HG02938 (cell line): ENCODE data around the gene FBXO47.

Source experiments
- ATAC-seq: cut with Tn5 transposase; IDR thresholded peaks from one replicate; pipeline ENCODE4 v1.9.1; 2021; ENCODE audit warnings: mild to moderate bottlenecking, moderate library complexity; ENCODE audit not compliant: unreplicated experiment

Gene FBXO47

DNA sequence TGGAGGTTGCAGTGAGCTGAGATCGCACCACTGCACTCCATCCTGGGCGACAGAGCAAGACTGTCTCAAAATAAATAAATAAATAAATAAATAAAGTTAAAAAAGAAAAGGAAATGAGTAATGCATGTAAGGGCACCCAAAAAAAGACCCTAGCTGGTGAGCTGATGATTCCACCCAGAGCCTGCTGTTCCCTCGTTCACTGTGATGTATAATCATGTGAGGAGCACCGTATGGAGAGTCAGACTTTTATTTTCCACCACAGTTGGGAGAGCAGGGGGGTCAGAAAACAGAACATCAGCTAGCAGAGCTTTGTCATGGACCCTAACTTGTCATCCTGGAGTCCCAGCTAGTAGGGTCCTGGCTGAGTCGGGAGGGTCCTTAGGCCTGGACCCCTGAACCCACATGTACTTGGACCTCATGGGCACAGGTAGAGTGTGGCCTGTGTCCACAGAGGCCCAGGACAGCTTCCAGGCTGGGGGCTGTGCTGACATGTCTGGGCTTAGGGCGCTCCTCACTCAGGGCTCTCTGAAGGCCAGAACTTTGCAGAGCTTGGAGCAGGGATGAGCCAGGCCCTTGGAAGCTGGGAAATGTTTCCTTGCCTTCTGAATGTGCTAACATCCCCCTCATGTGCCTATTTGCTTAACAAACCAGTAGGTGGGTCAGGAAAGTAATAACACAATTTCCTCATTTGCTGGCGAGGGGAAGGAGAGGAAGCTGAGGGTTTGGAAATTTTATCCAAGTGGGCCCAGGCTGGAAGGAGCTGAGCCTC is 60.6 kb downstream of the FBXO47 start:
- ATAC-seq = no peak

DNA sequence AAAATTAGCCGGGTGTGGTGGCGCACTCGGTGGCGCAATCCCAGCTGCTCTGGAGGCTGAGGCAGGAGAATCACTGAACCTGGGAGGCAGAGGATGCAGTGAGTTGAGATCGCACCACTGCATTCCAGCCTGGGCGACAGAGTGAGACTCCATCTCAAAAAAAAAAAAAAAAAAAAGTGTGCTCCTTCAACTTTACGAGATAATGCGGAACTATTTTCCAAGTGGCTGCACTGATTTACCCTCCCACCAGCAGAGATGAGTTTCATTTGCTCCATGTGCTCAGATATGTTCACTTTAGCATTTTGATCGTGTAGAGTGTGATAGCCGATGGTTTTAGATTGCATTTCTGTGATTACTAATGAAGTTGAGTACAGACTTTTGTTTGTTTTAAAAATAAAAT is 61.8 kb downstream of the FBXO47 start:
- no peak for ATAC-seq

DNA sequence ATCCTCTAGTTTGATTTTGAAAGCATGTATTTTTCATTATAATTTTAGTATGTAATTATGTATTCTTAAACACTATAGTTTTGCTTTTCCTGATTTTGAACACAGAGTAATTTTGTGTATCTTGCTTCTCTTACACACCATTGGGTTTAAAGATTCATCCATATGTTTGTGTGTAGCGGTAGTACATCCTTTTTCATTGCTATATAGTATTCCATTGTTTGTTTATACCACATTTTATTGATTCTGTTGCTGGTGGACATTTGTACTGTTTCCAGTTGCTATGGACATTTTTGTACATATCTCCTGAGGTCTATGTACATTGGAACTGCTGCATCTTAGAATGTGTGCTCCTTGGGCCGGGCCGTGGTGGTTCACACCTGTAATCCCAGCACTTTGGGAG is 62.3 kb downstream of the FBXO47 start:
- ATAC-seq = no peak

DNA sequence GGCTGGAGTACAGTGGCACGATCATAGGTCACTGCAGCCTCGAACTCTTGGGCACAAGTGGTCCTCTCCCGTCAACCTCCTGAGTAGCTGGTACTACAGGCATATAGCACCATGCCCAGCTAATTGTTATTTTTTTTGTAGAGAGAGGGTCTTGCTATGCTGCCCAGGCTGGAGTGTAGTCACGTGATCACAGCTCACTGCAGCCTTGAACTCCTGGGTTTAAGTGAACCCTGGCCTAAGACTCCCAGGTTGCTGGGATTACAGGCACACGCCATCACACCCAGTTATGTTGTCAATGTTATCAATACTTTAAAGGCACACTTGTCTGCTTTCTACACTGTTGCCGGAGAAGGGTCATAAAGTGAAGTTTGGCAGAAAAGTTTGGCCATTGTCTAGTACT is 63.8 kb downstream of the FBXO47 start:
- no peak for ATAC-seq

DNA sequence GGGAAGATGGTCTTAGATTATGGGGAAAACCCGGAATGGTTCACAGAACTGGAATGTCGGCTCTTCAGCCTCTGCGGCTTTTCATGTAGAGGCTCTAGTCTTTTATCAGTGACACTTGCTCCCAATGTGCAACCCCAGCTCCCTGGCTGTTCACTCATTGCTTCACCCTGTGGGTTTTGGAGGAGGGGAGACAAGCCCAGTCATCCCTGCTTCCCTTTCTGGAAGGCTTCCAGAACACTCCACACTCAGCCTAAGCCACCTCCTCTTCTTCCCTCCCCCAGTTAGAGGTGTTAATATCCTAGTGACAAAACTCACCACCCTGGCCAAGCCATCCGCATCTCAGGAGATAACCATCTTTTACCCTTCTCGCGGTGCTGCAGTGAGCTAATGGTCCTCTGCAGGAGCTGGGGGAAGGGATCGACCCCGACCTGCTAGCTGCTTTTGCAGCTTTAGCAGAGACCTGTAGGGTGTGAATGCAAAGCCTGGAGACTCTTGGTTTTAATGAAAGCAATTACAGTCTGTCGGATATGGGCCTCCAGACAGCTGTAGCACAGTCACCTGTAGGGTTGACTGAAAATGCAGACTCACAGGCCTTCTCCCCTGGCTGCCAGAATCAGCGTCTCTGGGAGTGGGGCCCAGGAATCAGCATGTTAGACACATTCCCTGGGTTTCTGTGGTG is 66.1 kb downstream of the FBXO47 start:
- no peak for ATAC-seq

DNA sequence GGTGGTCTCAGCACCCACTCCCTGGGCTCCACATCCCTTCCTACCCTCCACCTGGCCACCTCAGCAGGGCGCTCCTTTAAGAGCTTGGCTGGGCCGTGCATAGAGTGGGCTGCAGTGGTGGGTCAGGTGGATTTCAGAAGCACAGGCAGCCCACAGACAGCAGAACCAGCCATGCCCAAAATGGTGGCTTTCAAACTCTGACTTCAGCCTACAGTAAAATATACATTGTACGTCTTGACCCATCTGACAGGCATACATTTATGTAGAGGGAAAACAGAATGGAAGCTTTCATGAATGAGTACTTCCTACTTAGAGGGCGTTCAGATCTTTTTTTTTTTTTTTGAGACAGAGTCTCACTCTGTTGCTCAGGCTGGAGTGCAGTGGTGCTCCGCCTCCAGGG is 67.8 kb downstream of the FBXO47 start:
- no peak for ATAC-seq

DNA sequence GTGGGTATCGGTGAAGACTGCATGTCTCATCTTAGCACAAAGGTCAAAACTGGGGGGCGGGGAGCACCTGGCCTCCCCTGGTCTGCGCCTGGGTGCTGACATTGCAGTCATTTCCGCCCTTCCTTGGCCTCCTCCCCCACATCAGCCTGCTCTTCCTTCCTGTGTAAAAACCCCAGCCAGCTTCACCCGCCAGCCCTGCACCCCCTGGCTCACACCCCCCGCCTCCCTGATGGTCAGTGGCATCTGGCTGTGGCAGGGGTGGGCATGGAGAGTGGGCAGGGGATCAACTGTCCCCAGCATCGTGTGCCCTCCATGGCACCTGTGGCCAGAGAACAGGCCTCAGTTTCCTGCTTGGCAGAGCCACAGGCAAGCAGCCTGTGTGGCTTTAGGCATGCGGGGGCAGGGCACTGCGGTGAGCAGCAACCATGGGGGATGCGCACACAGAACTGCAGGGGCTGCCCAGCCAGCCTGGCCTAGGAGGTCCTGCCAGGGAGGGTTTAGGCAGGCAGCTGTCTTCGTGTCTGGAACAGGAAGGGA is 68.3 kb downstream of the FBXO47 start:
- ATAC-seq = peak; percentile 70

DNA sequence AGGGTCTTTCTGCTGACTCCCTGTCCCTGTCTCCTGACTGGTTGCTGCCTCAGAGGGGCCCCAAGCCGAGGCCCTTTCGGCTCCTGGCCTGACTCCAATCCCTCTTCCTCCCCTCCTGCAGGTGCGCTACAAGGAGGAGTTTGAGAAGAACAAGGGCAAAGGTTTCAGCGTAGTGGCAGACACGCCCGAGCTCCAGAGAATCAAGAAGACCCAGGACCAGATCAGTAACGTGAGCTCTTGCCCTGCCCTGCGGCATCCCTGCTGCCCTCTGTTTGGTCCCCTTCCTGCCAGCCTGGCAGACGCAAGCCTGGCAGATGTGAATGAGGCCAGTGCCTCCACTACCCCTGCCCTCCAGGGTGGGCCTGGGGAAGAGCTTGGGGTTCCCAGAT is 68.9 kb downstream of the FBXO47 start:
- peak; percentile 8 for ATAC-seq

DNA sequence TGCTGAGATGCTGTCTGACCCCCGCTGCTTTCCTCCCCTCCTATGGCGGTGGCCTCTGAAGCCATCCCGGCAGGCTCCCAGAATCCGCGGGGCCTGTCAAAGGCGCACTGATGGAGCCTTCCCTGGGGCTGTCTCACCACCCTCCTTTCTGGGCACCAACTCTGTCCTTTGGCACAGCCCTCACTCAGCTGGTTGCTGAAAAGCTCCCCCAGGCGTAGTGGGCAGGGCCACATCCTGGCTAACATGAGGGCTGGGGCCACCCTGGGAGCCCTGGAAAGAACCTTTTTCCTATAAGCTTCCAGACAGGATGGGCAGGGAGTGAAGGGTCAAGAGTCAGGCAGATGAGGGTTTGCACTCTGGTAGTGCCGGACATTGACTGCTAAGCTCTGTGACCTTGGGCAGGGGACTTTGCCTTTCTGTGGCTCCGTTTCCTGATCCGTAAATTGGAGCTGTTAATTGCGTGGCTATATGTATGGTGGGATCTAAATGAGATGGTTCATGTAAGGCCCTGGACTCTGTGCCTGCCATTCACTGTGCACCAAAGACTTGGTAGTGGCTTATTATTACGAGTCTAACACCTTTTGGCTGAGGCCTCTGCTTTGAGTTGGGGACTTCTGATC is 69.4 kb downstream of the FBXO47 start:
- no peak for ATAC-seq

DNA sequence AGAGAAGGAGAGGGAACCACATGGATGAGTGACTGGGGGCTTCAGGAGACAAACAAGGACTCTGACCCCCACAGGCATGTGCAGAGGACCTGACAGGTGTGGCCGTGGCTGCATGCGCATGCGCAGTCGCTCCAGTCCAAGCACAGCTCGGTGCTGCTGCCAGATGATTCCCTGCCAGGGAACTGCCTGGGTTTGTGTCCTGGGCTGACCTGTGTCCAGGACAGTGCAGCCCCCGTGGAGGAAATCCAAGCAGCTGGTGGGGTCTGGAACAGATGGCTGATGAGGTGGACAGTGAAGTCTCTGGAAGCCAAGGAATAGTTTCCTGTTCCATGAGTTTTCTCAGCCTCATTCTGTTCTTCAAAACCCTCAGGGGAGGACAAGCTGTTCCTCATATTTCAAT is 70.0 kb downstream of the FBXO47 start:
- no peak for ATAC-seq

DNA sequence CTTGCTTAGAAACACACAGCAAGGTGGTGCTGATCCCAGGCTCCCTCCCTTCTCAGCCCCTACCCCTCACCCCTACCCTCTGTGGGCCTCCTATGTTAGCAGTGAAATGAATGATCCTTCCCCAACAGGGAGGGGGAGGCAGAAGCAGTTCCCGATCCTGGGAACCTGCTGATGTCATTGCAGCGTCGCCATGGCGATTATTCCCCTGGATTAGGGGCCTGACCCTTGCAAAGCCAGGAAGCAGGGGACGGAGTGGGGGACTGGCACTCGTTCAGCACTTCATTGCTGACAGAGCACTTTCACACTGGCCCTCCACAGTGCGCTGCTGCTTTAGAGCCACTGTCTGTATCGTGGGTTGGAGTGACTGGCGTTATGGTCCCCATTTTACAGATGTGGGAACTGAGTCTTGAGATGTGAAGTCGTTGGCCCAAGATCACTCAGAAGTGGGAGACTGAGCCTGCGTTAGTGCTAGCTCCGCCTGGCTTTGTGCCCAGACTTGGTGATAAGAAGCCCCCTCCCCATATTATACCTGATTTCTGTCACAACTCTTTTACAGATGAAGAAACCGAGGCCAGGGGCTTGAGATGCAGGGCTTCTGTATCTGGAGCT is 70.8 kb downstream of the FBXO47 start:
- ATAC-seq = no peak

DNA sequence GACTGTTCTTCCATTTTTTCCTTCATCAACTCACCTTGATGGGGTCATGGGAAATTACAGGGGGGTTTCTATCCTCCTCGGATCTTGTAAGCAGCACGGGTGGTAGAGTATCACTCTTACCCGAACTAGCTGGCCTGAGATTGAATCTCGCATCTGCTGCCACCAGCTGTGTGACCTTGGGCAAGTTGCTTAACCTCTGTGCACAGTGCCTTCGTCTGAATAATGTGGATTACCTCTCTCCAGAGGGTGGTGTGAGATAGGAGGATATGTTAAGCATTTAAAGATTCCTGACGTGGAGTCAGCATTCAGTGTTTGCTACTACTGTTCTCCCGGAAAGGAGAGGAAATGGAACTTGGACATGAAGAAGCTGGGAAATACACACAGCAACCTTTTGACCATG is 72.9 kb downstream of the FBXO47 start:
- ATAC-seq = no peak

DNA sequence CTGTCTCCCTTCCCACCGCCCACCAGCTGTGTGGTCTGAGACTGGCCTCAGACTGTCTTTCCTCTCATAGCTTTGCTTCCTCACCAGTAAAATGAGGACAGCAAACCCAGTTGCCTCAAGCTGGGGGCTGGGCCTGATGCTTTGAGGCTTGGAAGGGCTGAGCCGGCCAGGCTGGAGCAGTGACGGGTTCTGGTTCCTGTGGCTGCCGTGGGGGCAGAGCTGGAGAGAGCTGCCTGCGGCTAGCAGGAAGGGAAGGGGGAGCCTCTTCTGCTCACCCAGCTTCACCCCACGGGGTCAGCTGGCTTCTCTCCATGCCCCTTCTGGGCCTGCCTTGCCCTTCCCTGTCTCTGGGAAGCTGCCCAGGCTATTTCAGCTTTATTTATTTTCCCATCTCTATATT is 73.6 kb downstream of the FBXO47 start:
- ATAC-seq = no peak

DNA sequence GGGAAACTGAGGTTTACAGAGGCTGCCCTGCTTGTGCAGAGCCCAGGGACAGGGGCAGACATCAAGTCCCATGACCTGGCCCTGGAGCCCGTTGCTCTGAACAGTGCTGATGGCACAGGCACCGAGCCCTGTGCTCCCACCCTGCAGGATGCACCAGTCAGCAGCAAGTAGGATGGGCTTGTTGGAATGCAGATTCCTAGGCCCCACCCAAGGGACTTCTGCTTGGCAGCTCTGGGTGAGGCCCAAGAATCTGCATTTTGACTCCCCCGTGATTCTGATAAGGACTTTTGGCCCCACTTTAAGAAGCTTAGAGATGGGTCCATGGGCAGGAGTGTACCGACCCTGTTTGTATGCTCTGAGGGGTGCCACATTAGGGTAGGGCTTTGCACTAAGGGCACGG is 74.1 kb downstream of the FBXO47 start:
- ATAC-seq = no peak

DNA sequence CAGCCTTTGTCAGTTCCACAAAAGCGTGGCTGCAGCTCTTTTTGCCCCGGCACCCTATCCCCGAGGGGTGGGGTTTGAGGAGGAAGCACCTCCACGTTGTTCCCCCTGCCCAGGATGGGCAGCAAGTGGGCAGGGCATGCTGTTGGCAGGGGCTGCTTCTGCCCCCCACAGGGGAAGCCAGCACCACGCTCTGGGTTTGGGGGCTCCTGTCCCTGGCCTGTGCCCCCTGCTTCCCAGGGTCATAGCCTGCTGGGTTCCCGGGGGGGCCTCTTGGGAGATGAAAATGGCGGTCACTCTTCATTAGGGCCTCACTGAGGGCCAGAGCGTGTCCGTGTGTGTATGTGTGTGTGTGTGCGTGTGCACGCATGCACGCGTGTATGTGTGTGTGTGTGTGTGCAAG is 74.6 kb downstream of the FBXO47 start:
- no peak for ATAC-seq

DNA sequence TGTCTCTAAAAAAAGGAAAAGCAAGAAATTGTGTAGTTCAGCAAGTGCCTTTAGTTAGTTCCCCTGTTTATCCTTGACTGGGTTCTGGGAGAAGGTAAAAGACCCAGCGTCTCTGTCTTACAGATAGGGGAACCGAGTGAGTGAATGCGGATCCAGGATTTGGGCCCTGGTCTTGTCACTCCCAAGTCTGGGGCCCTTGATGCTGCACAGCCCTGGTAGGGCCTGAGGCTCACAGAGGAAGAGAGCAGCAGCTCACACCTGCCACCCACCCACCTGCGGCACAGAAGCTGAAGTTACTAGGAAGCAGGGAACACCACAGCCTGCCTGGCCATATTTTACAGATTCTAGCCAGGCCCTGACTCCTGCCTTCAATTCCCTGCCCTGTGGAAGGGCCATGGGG is 75.1 kb downstream of the FBXO47 start:
- no peak for ATAC-seq

DNA sequence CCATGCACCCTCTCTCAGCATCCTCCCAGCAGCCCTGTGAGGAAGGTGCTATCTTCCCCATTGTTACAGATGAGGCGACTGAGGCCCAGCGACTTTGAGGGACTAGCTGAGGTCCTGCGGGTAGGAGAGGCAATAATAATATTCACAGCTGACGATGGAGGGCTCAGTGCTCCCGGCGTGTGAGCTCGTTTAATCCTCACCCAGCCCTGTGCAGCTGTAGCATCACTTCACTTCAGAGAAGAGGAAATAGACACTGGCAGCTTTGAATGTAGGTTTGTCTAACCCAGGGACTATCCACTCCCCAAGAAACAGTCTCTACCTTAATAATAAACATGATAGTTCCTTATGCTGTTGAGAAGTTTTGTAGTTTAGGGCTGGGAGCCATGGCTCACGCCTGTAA is 75.8 kb downstream of the FBXO47 start:
- no peak for ATAC-seq

DNA sequence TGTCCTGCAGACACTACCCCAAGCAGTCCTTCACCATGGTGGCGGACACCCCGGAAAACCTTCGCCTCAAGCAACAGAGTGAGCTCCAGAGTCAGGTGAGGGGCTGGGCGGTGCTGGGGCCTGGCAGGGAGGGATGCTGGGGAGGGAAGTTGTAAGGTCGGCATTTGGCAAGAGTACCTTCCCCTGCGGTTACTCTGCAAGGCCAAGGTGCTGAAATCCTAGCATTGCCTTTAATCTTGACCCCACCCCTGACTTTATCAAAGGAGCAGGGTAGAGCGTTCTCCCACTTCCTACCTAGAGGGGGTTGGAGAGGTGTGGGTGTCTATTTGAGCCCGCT is 76.8 kb downstream of the FBXO47 start:
- no peak for ATAC-seq

DNA sequence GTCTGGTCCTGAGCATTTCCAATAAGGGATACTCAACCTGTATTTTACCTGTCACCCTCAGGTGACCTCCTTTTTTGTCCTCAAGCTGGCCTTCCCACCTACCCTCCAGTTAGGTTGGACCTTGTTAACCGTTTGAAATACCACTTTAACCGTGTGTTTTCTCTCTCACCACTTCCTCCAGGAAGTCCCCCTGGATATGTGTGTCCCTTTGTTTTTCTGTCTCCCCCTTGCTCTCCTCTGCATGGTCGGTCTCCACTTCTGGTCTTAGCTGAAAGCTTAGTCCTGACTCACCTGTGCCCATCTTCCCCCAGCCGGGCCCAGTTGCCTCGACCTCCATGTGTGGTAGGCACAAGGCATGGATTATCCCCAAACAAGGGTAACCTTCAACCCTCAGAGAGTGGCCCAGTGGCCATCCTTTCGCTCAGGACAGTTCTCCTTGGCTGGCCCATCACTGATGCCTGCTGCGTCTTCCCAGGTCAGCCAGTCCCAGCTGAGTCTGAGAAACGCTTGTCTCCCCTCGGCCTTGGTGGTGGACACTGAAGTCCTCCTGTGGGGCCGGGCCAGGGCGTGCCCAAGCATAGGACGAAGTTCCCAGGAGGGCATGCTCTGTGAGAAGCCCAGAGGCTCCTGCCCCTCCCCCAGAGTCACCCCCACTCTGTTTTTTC is 77.3 kb downstream of the FBXO47 start:
- no peak for ATAC-seq

DNA sequence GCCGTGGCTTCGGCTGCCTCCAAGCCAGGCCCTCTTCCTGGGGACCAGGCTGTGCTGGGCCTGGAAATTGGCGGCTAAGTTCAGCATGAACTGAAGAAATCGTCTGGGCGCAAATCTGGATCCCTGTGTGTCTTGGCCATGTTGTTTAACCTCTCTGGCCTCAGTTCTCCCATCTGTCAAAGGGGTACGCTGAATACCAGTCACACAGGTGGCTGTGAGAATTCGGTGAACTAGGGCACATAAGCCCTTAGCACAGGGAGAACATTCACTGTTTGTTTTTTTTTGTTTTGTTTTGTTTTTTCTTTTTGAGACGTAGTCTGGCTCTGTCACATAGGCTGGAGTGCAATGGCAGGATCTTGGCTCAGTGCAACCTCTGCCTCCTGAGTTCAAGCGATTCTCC is 78.4 kb downstream of the FBXO47 start:
- ATAC-seq = no peak

DNA sequence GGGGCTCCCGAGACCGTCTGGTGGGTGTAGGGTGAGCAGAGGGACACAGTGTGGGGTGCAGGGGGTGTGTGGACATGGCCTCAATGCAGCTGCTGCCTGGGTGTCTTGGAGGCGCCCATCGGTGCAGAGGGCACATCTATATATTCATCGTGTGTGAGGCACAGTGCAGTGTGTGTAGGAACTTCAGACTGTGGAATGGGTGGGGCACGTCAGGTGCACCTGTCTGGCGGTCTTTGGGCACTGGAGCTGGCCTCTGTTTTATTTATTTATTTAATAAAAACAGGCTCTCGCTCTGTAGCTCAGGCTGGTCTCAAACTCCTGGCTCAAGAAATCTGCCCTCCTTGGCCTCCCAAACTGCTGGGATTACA is 80.6 kb downstream of the FBXO47 start:
- no peak for ATAC-seq
